Amygdala (tissue), 56 donors: ENCODE measurements around the gene MYOZ1.
"Not testable (repeated sequence)": the region's sequence is repeated elsewhere in the genome, so short reads cannot be mapped to it uniquely, and the experiment has no call there.

Experiments
- DNase-seq, 56 donors: peaks; one replicate each; lab custom pipeline; 2025; lab: John Stamatoyannopoulos, UW

MYOZ1 gene

DNA sequence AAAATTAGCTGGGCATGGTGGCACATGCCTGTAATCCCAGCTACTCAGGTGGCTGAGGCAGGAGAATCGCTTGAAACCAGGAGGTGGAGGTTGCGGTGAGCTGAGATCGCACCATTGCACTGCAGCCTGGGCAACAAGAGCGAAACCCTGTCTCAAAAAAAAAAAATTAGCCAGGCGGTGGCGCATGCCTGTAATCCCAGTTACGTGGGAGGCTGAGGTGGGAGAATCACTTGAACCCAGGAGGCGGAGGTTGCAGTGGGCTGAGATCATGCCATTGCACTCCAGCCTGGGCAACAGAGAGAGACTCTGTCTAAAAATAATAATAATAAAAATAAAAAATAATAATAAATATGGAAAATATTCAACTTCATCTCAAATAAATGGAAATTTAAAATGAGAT lies 24.1 kb downstream of the MYOZ1 start:
- not testable (repeated sequence) for DNase-seq

DNA sequence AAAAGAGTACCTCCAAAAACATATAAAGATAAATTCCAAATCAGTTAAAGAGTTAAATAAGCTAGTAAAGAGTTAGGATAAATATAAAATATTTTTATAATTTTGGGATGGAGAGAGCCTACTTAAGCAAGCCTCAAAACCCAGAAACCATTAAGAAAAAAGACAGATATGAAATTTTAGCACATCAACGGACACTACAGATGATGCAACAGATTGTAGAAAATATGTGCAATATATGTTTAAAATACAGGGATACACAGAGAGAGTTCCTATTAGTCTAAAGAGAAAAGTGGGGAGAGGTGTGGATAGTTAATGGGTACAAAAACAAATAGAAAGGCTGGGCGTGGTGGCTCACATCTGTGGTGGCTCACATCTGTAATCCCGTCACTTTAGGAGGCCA lies 26.6 kb downstream of the MYOZ1 start:
- no peak for DNase-seq

DNA sequence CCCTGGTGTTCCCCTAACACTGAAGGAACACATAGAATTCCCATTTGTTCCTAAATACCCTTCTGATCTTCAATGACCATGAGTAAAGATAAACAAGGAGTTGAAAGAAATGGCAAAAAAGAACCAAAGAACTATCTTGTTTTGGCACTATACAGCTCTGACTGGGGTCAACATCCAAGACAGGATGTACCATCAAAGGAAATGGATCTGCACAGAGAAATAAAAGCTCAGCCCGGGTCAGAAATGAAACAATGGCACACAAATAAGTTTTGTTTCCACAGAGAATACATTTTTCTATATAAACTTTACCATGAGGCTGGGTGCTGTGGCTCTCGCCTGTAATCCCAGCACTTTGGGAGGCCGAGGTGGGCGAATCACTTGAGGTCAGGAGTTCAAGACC lies 32.2 kb downstream of the MYOZ1 start:
- no peak for DNase-seq

- DNase-seq = no peak
Observed at GRCh38 chr10:73601486-73601921, 39.8 kb downstream of the MYOZ1 start.

GRCh38 chr10:73597346-73597745 lies 43.9 kb downstream of the MYOZ1 start:
- no peak for DNase-seq

GRCh38 chr10:73593812-73594211 lies 47.5 kb downstream of the MYOZ1 start:
- DNase-seq = no peak

- no peak for DNase-seq
Observed at GRCh38 chr10:73593110-73593509, 48.2 kb downstream of the MYOZ1 start.

DNA sequence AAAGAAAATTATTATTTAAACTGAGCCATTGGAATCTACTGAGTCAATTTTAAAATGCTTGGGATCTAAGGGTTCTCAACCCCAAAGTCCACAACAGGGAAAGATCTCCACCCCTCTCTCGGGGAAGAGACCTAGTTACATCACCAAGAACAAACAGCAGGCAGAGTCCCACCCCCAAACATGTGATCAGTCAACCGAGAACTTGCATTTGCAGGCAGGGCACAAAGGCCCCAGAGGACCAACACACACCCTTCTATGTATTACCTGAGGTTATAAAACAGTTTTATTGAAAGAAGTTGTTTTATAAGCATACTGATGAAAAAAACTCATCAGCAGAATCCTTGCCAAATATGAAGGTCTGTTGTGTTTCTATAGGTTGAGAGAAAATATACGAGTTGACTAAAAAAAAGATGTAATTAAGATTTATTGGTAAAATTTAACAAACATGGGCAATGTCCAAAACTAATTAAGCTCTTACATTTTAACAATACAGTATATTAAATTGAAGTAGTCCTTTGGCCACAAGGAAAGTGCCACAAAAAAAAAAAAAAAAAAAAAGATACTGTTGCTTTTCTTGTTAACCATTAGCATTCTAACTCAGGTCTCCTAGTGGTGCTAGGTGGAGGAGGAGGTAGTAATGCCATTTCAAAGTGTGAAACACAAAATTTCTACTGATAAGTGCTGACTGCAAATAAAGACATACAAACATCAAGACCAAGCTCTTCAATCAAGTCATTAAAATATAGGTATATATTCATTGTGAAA lies 49.2 kb downstream of the MYOZ1 start:
- peak in 52 of 56 donors; percentile 5 to 86 (median 56) for DNase-seq

DNA sequence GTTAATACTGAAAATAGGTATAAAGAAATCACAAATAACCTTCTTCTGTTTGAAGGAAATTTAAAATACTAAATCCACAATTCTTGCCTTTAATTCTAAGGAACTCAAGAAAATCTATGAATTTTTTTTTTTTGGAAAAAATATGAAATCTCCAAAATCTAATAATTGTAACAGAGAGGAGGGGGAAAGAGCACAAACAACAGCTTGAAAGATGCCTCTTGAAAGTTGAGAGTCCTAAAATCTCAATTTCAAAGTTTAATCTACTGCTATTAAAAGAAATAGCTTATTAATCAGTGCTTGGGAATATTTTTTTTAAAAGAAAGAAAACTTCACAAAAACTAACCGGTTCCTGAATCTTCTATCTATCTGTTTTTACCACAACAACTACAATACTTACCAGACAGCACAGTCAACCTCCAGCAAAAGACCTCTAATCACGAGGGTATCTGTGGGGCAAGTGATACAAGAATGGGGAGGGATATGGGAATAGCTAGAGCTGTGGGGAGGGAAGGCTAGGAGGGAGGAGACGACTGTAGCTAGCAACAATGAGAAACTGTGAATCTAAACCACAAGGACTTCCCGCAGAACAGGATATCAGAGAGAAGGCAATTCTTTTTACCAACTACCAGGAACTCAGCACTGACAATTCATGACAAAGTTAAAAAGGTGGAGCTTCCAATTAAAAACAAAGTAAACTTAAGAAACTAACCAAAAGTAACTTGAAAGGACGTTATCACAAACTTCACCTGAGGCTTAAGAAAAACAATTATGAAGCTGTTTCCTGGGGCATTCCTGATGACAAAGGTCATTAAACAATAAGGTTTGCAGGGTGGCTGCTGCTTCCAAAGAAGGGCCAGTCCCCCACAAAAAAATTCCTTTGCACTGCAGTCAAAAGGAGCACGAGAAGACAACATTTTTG lies 50.1 kb downstream of the MYOZ1 start, which contains the start of gene USP54:
TSS of gene USP54 (minus strand) at position 462 of the 919 bp plus-strand sequence. CDS start 15,684 bp downstream, outside the sequence.
- DNase-seq = peak in 32 of 56 donors; percentile 4 to 75 (median 39)

- DNase-seq = peak in 46 of 56 donors; percentile 4 to 83 (median 41)
Observed at GRCh38 chr10:73589563-73590126, 51.6 kb downstream of the MYOZ1 start.

DNA sequence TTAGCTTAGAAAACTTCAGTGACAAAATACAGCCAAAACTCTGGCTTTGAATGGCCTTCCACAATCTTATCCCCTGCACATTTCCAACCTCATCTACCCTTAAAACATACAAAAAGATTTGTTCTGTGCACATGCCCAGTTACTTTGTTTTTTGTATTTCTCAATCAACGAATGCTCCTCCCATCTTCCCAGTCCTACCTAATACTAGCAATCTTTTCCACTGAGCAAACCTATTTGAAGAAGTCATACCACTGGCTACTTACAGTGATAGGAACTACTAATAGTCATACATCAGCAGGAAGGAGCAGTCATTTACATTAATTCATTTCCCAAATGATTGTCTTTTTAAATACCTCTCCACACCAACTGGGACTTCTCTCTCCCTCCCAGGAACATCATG lies 52.6 kb downstream of the MYOZ1 start:
- DNase-seq = no peak

GRCh38 chr10:73586583-73586984 lies 54.7 kb downstream of the MYOZ1 start:
- DNase-seq = no peak

DNA sequence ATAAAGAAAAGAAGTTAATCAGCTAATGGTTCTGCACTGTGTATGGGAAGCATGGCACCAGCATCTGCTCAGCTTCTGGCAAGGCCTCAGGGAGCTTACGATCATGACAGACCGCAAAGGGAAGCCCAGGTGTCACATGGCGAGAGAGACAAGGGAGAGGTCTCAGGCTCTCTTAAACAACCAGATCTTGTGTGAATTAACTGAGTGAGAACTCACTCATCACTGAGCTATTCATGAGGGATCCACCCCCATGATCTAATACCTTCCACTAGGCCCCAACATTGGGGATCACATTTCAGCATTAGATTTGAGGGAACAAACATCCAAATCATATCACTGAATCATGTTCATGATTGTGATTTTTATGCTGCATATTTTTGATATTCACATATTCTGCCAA lies 55.9 kb downstream of the MYOZ1 start:
- no peak for DNase-seq

GRCh38 chr10:73584737-73585136 lies 56.5 kb downstream of the MYOZ1 start:
- DNase-seq = no peak

DNA sequence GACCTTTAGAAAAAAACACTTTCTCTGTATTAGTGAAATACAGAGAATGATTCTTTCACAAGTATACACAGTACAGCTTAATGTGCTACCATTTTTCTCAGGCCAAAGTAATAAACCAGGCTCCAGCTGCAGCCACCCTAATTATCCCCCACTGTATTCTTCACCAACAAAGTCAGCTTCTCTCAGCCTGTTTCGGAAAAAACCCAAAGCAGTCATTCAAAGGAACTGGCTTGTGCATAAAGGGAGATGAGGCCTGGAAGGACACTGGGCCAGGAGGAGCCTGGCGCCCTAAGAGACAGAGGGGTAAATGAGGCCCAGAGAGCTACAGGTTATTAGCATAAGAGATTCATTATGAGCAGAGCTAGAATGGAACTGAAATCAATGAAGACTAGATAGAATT lies 59.4 kb downstream of the MYOZ1 start:
- DNase-seq = peak in 27 of 56 donors; percentile 2 to 61 (median 19)
